Activated CD4-positive, alpha-beta T cell treated with anti-CD3 and anti-CD28 coated beads, Interleukin-2, amount 50 U/mL, for 4 hours (primary cell): ENCODE results near the gene RIPK4.
"Not testable (repeated sequence)": the region's sequence is repeated elsewhere in the genome, so short reads cannot be mapped to it uniquely, and the experiment has no call there.

ENCODE experiments used
- DNase-seq, 2 experiments: peaks; one replicate each; pipeline ENCODE4 v3.0.0-alpha.2; 2020

Gene RIPK4

DNA sequence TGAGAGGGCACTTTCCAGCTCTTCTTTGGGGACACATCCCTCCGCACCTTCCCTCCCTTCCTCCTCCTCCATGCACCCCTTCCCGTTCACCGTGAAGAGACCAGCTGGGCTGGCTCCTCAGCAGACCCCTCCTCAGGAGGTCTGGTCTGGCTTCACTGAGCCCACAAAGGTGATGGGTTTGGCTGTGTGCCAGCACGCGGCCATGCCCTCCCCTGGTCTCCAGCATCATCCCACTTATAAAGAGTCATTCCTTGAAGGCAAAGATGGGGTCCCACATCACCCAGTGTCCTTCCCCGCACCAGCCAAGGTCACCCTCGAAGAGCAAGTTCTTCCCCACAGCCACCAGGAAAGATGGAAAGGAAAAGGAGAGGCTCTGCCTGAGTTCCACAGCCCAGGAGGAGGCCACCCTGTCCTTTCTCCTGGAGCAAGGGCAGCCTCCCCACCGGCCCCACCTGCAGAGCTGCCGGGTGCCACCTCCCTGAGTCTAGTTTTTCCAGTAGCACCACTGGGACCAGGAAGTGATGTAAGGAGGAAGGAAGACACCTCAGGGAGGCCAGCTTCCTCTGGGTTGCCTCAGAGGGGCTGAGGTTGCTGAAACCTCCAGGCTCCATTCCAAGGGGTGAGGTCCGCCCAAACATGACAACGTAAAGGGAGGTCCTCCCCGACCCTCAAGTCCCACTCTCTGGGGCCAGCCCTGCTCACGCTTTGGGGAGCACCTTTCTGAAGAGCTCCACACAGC lies 32.7 kb downstream of the RIPK4 start:
- DNase-seq, result no peak

DNA sequence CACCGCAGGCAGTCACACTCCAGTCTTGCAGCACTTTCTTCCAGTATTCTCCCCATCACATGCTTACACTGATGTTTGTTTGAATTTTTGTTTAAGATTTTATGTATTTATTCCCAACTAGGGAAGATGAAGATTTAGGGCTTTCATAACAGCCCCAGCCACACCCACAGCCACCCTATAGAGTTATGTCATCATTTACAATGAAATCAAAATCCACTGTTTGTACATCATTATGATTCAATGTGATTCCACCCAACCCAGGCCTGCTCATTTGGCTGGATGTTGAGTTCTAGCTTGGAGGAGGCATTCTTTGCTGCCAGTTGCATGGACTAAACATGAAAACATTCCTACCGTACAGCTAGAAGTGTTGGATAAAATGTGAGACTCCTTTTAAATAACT lies 35.8 kb downstream of the RIPK4 start:
- DNase-seq, result no peak

DNA sequence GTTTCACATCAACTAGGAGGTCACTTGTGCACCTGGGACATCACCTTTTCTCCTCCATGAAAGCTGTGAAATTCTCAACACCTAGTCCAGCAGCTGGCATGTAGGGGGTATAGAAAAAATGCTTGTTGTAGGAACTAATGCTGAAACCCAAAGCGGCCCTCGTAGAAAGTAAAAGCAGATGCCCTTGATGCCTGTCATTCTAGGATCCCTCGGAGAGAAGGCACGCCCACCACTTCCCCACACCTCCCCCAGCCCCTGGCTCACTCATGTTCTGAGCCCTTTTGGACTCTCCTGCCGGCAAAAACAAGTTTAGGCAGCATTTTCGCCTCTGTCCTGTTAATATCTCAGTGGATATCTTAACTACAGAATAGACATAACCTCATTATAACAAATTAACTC lies 36.5 kb downstream of the RIPK4 start:
- DNase-seq, result no peak

DNA sequence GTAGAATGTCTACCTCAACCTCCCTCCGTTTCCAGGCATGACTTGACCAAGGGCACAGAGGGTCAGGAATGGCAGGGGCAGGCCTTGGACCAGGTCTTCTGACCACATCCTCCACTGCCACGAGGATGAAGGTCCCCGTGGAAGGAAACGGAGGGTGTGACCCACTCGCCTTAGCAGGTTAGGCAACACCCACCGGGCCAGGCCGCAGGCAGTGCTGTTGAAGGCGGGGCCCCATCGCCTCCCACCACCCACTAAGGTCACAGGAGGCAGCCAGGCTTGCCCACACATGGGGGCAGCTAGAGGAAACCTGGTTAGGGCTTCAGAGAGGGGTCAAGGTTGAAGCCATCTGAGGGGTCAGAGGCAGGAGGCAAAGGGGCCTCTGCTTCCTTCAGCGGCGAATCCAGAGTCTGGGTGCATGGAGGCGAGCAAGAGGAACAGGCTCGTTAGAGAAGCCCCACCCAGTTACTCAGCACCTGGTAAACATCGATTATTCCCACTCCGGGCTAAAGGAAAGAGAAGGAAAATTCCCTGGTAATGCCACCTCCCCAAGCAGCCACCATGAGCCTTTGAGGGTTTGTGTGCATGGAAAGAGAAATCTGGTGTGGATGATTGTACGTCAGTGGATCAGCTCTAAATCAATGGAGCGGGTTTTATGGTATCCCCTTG lies 37.0 kb downstream of the RIPK4 start:
- no peak for DNase-seq

DNA sequence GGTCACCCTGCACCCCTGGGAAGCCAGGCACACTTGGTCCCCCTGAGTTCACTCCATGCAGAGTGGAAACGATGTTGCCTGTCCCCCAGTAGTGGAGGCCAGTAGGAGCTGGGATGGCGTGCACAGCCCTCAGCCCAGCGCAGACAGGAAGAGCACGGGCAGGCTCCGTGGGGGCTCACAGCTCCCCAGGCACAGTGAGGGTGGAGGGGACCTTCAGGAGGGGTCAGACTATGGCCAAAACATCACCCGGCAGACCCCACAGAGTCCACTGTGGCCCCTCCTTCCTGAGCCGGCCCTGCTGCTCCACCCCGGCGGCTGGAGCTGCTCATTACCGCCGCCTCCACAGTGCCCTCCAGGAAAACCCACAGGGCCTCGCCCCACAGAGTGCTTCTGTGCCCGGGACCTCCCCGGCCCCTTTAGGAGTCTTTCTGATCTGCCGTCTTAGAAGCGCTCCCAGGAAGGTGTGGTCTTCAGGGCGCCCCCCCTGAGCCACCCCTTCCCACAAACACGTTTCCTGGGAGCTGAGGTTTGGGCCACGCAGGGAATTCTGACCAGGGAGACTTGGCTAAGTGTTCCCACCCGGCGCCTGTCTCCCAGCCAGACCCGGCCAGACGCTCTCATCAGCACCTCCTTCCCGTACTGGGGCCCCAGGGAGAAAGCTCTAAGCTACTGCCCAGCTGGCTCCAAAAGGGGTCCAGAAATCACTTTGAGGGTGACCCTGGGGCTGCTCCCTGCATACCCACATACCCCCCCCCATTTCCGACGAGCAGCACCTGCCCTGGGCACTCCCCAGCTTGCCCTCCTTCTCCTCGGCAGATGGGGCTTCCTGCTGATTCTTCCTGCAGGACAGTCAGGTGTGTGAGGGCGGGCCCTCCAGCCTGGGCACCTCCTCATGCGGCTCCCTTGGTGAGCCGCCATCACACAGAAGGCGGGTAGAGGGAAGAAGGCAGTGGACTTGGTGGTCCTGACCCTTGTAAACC lies 38.8 kb downstream of the RIPK4 start:
- DNase-seq, result no peak

DNA sequence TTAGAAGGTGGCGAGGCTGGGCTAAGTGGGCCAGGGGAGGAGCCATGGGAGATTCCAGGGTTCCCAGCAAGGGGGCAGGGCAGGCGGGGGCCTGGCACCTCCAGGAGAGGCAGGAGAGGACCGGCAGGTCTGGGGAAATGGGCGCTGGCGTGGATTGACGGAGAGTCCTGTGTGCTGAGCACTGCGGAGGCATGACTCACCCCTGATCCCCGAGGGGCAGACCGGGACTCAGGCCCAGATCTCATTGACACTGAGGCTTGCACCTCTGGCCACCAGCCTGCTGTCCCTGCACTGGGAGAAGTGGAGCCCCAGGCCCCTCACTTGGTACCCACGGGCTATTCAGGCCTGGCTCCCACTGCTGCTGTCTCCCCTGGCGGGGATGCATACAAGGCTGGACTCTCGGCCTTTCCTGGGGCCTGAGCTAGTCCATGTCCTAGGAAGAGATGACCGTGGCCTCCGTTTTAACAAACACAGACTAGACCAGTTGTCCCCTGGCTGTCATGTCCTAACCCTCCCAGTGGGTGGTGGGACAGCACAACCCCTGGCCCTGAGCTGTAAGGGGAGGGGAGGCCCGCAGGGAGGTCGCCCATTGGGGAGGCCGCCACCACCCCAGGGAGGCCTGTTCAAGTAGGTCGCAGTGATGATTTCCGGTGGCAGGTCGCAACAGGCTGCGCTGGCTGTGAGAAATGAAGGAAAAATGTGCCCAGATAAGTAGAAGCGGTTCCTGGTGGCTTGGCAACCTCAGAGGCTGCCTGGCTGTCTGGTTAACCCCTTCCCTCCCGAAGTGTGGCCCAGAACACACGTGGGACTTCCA lies 39.7 kb downstream of the RIPK4 start:
- no peak for DNase-seq

DNA sequence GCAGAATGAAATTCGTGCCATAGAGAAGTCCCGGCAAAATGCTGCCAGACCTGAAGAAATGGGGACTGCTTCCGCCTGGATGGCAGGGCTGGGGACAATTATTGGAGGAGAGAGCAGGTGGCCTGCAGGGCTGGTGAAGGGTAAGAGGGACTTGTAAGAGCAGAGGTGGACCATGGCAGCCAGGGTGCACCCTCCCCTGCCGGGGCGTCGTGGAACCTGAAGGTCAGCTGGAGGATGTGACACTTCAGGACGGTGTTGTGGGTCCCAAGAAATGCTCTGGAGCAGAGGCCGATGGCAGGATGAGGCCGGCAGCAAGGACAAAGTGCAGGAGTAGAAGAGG lies 40.3 kb downstream of the RIPK4 start:
- DNase-seq, result no peak

DNA sequence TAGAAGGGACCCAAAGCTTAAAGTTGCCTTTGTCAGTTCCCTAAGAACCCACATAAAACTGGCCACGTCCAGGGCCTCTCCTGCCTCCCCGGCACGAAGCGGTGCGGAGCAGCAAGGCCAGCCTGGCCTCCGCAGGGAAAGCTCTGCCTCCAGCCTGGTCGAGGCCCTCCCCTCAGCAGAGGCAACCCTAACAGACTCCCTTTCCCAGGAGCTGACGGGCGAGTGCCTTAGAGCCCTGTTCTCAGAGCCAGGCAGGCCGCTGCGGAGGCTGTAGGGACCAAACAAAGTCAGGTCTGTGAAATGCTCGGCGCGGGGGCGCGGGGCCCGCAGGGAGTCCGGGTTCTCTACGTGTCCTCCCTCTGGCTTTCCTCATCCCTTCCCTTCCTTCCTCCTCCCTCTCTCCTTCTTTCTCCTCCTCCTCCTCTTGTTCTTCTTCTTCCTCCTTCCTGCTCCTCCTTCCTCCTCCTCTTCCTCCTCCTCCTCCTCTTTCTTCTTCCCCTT lies 40.7 kb downstream of the RIPK4 start:
- no peak for DNase-seq

DNA sequence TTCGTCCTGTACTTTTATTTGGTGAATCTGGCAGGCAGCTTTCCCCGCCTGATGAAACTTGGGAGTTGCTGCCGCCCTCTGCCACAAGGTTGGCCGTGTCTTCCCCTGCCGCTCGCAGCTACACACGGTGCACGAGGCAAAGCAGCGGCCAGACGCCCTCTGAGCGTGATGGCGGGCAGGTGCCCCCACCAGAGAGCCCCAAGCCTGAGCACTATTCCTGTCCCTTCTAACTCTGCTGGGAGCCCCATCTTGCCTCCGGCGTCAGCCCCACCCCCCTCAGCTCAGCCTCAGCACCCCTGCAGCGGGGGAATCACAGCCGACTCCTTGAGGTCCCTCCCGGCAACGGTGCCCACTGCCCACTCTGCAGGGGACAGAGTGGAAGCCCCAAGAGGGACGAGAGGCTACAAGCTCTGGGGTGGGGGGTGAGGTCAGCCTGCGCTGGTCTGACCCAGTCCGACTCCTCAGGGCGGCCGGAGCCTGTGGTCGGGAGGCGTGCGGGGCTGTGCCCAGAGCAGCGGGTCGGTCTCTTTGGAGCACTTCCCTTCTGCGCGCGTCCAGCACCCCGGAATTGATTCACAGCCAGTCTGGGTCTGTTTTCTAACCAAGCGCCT lies 41.3 kb downstream of the RIPK4 start:
- no peak for DNase-seq

DNA sequence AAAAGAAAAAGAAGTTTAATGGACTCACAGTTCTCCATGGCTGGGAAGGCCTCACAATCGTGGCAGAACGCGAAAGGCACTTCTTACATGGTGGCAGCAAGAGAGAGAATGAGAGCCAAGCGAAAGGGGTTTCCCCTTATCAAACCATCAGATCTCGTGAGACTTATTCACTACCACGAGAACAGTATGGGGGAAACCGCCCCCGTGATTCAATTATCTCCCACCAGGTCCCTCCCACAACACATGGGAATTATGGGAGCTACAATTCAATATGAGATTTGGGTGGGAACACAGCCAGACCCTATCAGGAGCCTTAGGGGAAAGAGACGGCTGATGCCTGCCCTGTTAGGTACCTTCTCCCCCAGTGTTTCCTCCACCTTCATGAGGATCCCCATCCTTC lies 43.0 kb downstream of the RIPK4 start:
- DNase-seq, result not testable (repeated sequence)

DNA sequence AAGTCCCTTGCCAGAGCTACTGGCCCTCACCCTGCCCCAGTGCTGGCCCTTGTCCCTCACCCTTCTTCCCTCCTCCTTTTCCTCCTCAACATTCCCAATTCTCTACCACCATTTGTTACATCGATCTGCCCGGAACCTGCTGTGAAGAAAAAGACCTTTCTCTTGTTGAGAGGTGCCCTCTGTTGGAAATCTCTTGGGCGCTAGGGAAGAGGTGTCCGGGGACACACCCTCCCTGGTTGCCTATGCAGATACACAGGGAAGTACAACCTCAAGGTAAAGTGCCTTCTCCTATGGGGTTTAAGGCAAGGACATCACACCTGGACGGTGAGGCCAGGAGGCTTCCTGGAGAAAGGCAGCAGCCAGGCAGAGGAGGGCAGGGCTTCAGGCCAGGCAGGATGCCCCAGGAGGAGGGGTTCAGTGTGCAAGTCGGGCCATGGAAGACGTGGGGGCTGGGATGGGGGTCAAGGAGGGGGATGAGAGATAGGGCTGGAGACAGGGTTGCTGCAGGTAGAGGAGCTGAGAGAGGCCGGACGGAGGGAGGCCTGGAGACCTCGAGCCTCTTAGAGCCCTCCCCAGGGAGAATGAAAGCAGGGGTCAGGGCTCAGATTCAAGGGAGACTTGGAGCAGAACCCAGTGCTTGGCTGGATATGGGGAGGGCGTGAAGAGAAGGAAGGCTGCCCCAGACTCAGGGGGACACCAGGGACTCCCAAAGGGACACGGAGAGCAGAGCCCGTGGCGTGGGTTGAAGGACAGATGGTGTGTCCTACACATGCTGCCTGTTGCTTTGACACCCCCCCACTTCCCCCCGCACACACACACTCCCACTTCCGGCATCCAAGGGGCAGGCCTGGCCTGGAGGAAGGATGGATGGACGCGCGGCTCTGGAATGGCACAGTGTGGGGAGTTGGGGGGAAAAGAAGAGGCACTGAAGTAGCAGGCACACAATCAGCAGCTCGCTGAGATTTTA lies 44.5 kb downstream of the RIPK4 start:
- no peak for DNase-seq

DNA sequence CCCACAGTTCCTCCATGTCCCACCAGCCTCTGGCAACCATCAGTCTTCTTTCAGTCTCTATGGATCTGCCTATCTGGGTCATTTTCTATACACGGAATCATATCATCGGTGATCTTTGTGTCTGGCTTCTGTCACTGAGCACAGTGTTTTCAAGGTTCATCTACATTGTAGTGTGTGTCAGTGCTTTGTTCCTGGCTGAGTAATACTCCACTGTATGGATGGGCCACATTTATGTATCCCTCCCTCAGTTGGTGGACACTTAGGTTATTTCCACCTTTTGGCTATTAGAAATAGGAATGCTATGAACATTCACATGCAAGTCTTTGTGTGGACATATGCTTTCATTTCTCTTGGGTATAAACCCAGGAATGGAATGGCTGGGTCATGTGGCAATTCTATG lies 46.6 kb downstream of the RIPK4 start:
- DNase-seq, result no peak

DNA sequence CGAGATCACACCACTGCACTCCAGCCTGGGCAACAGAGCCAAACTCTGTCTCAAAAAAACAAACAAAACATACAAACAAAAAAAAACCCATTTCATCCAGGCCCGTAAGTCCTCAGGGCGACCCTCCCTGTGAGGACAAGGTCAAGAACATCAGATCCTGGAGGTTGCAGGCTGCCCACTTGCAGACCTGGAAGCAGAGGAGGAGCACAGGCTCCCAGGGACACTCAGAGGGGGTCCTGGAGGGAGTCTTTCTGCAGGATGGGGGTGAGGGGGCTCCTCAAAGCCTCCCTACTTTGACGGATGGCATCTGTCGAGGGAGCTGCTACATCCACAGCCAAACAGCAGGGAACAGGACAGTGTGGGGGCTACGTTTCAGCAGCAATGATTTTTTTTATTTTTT lies 47.2 kb downstream of the RIPK4 start:
- no peak for DNase-seq

DNA sequence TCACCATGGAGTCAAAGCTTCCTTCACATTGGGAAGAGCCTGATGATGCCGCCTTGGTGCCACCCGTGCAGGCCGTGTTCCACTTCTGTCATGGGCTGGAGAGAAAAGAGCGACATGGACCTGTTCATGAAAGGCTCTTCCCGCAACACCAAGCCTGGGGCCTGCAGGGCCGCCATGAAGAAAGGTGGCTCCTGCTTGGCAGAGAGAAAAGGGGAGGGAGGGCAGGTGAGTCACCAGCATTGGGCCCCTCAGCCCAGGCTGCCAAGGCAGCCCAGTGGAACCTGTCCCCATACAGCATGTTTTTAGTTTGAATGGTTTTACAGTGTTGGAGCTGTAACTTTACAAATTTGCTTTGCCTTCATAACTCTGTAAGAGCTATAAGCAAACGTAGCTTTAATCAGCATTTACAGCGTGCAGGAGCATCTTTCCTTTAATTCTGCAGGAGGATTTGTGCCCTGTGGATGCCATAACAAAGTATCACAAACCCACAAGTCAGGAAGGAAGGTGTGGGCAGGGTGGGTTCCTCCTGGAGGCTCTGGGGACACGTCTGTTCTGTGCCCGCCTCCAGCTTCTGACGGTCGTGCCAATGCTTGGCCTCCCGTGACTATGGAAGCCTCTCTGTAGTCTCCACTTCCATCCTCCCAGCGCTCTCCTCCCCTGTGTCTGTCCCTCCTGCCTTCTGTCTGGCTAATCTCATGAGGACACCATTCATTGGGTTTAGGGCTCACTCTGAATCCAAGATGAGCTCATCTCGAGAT lies 49.1 kb downstream of the RIPK4 start:
- no peak for DNase-seq

DNA sequence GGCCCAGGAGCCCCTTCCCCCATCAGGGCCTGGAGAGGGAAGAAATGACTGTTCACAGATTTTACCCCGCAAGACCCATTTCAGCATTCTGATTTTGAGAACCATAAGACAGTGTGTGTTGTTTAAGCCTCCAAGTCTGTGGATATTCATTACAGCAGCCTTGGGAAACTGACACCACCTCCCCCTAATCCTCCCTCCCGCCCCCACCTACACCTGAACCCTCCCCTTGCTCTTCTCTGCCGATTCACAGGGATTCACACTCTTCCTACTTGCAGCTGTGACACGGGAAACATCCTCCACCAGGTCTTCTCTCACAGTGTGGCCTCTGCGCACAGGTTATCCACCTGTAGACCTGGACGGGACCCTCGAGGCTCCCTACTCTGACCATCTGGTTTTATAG lies 50.1 kb downstream of the RIPK4 start:
- no peak for DNase-seq

DNA sequence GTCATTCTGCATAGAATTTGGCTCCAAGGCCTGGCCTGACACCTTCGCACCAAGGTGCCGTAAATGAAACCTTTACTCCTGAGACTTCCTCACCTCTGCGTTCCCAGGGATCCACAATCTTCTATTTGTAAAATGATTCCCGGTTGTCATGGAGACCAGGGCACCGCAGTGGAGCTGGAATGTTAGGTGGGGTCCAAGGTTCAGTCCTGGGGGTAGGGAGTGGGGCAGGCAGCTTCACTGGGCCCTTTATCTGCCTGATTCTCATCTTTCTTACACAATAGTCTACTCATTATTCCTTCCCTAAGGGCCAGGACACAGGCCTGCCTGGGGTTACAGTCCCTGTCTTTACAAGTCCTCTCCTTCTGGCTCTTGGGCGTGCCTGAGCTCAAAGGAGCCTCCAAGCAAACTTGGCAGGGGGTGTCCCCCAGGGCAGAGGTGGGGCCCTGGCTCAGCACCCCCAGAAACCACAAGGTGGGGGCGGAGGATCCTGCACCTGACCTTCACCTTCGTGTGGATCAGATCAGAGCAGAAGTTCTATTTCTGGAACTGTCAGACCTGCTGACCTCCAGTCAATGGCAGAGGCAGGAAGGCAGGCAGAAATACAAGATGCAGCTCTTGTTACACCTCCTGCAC lies 51.1 kb downstream of the RIPK4 start:
- no peak for DNase-seq

DNA sequence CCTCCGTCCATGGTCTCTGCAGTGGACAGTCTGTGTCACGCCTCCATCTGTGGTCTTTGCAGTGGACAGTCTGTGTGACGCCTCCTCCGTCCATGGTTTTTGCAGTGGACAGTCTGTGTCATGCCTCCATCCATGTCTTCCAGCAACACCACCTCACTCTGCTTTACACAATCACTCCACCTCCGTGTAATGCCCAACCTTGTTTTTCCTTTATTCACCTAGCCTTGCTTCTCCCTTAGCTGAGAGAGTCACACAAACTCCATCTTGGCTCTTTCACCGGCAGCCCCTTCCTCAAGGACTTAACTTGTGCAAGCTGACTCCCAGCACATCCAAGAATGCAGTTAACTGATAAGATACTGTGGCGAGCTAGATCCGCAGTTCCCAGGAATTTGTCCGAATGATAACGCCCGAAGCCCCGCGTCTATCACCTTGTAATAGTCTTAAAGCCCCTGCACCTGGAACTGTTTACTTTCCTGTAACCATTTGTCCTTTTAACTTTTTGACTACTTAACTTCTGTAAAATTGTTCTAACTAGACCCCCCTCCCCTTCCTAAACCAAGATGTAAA lies 52.5 kb downstream of the RIPK4 start:
- DNase-seq, result not testable (repeated sequence)

DNA sequence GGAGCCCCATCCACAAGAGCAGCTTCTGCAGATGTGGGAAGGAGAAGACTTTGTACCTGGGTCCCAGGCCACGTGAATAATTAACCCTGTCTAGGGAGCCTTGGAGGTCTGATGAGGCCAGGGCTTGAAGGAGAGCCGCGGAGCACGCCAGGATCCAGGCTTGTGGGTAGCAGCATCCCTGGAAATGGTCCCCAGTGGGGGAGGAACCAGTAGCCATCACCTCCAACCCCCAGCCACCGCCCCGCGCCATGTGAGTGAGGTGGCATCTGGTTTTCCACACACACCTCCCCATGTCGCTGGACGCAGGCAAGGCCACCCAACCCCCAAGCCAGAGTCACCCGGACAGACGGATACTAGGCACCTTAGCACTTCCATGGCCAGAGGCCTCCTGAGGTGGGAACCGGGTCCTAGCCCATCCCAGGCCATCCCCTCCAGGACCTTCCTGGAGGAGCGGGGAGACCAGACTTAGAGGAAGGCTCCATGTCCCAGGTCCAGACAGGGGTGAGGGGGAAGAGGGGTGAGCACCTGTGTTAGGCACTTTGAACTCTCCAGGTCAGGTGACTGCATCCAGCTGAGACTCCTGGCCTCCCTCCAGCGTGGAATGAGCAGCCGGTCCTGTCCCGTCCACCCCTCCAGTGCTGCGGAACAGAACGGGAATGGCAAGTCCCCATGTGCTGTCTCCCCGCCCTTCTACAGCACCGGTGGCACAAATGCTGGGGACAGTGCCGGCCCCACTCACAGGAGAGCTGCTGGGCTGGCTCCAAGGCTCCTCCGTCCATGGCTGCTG lies 53.2 kb downstream of the RIPK4 start:
- no peak for DNase-seq
